Vagina (tissue), 2 donors: Measurements from ENCODE around the gene ECT2.

Source experiments
- CTCF ChIP-seq, 3 experiments: fragments of 450-650 bp in 2 of 3; fragments of 200-600 bp in 1 of 3; sonication (generic) in 1 of 3; IDR thresholded peaks; one replicate each; pipeline ENCODE4 v1.5.1; 2017 to 2019; ENCODE audit warnings: antibody characterized with exemption in 3 of 3, mild to moderate bottlenecking in 2 of 3, moderate library complexity in 2 of 3
- POLR2A ChIP-seq, 2 donors: fragments of 450-650 bp; IDR thresholded peaks; one replicate each; pipeline ENCODE4 v1.6.1; 2017; ENCODE audit warnings: antibody characterized with exemption in 2 of 2, mild to moderate bottlenecking in 2 of 2, moderate library complexity in 2 of 2
- POLR2AphosphoS5 ChIP-seq, 2 donors: sonication (generic); formaldehyde crosslinking; IDR thresholded peaks; one replicate each; pipeline ENCODE4 v1.9.0; 2017; ENCODE audit warnings: antibody characterized with exemption in 2 of 2, mild to moderate bottlenecking in 2 of 2, low read depth in 1 of 2; ENCODE audit not compliant: insufficient read depth in 1 of 2

GRCh38 chr3:172771672-172772071 is 21.1 kb downstream of the ECT2 start:
- TF ChIP-seq CTCF (IDR thresholded peaks at IDR 0.05): no peak
- no peak for TF ChIP-seq POLR2AphosphoS5 (IDR thresholded peaks at IDR 0.05; ENCODE audit: insufficient read depth in 1 of 2, low read depth in 1 of 2)
- TF ChIP-seq POLR2A (IDR thresholded peaks at IDR 0.05): no peak
